Loucy (cell line): ENCODE data around the gene CHST12.

Experiments used
- CTCF ChIP-seq: fragments of 200-600 bp; sonication (generic); conservative IDR thresholded peaks from 2 replicates; pipeline ENCODE4 v1.5.1; 2014; ENCODE audit warnings: mild to moderate bottlenecking, antibody characterized with exemption, low read length
- EZH2phosphoT487 ChIP-seq: fragments of 200-600 bp; IDR thresholded peaks from 2 replicates; pipeline ENCODE4 v1.6.1; 2018; ENCODE audit warnings: antibody characterized with exemption, mild to moderate bottlenecking, moderate library complexity, borderline replicate concordance

GRCh38 chr7:2472739-2473138, 69.3 kb downstream of the CHST12 start:
- TF ChIP-seq CTCF (0 out of 2 replicates have a peak, but pooled peaks have one; percentile 16), EZH2phosphoT487 (no peak)
